Neural progenitor cell (in vitro differentiated cells): Measurements from ENCODE around the gene KIFC3.

Source experiments
- CTCF ChIP-seq: fragments of 200-600 bp; sonication (generic); IDR thresholded peaks from 2 replicates; pipeline ENCODE4 v1.5.1; 2017; ENCODE audit warnings: antibody characterized with exemption, mild to moderate bottlenecking
- EZH2 ChIP-seq: fragments of 200-600 bp; sonication (generic); IDR thresholded peaks from 2 replicates; pipeline ENCODE4 v1.6.1; 2017; ENCODE audit warnings: antibody characterized with exemption, mild to moderate bottlenecking, moderate library complexity

- TF ChIP-seq CTCF, result no peak
- TF ChIP-seq EZH2, result no peak
Observed at GRCh38 chr16:57759131-57759530, 43.2 kb downstream of the KIFC3 start.
